Ovary (tissue), 9 donors: ENCODE data around the gene FGFR1OP2. TPM values are rescaled to one million over a fixed set of nuclear protein-coding genes. Genes with fewer than 3 reads are reported as not detected.

Experiments used
- DNase-seq, 5 donors: peaks; one replicate each; pipeline ENCODE4 v3.0.0-alpha.2; 2019 to 2020
- H3K27ac ChIP-seq, 2 donors: fragments of 200-600 bp; one replicate each; pipeline versions ENCODE4 v1.5.1 to v1.8.0; 2019 to 2022
- H3K27me3 ChIP-seq: fragments of 200-600 bp; one replicate; pipeline ENCODE4 v1.8.0; 2022
- H3K36me3 ChIP-seq: fragments of 200-600 bp; sonication (generic); one replicate; pipeline ENCODE4 v1.5.1; 2019
- H3K4me1 ChIP-seq: one replicate; pipeline ENCODE4 v1.8.1; 2013; ENCODE audit warnings: mild to moderate bottlenecking, moderate library complexity; ENCODE audit not compliant: insufficient read depth
- H3K4me3 ChIP-seq: fragments of 200-600 bp; sonication (generic); one replicate; pipeline ENCODE4 v1.5.1; 2017
- H3K9me3 ChIP-seq, 2 donors: fragments of 200-600 bp in 1 of 2; sonication (generic) in 1 of 2; one replicate each; pipeline versions ENCODE4 v1.5.1 to v1.8.1; 2013 to 2019; ENCODE audit warnings: mild to moderate bottlenecking in 1 of 2, moderate library complexity in 1 of 2
- CTCF ChIP-seq, 3 donors: fragments of 450-650 bp in 2 of 3; fragments of 200-600 bp in 1 of 3; IDR thresholded peaks; one replicate each; pipeline versions ENCODE4 v1.5.1 to v1.8.0; 2016 to 2022; ENCODE audit warnings: antibody characterized with exemption in 3 of 3, mild to moderate bottlenecking in 1 of 3
- EP300 ChIP-seq: sonication (generic); formaldehyde crosslinking; IDR thresholded peaks from one replicate; pipeline ENCODE4 v1.6.1; 2017; ENCODE audit warnings: antibody characterized with exemption
- POLR2A ChIP-seq: fragments of 450-650 bp; IDR thresholded peaks from one replicate; pipeline ENCODE4 v1.6.1; 2017; ENCODE audit warnings: antibody characterized with exemption, mild to moderate bottlenecking, moderate library complexity
- WGBS, 3 donors: extraction: QIAGEN DNeasy Blood & Tissue Kit in 1 of 3; methylation state at CpG; one replicate each; pipeline versions ENCODE4 v1.1.5 to v1.1.7; 2013 to 2017; 5-methylcytosine and 5-hydroxymethylcytosine counted together
- intact Hi-C, 4 donors: fragments of 100-400 bp; cut with DNase I; formaldehyde crosslinking; loops; one replicate each; pipeline versions ENCODE4 v1.11.0 to v1.15.1; 2022 to 2023
- polyA plus RNA-seq, 2 donors: library from polyadenylated mRNA; stranded (reverse); fragments of 200-250 nt in 1 of 2; fragments of 350-450 nt in 1 of 2; fragmentation: Illumina TruSeq in 1 of 2; extraction: RNeasy Lipid Tissue Mini Kit (QIAGEN cat#74804) in 1 of 2; gene quantifications; one replicate each; pipeline ENCODE4 v1.2.3, GENCODE V29; 2013 to 2014
- total RNA-seq, 7 donors: library from RNA; depleted of rRNA in 2 of 7; stranded (reverse); fragments of >200 nt in 2 of 7; fragmentation: NEBNext Ultra II Directional in 3 of 7; extraction: Animal tissue kit (Norgen Biotek cat#: 25700) in 3 of 7; gene quantifications; one replicate each; pipeline versions ENCODE4 v1.1.0 to v1.2.4, GENCODE V29; 2016 to 2023
- donor health status: DM: no; HTN: no; CAD: no; lungs with moderate emphysema.
- donor health status: DM: no; HTN: no; CAD: no.
- donor health status: Bipolar disorder and iron deficiency.
- donor health status: DM: yes; HTN: yes; CAD: no.
- donor health status: DM: no; HTN: no; CAD: no.
- donor health status: DM: yes; HTN: yes; CAD: no.

The FGFR1OP2 gene
- total and polyA plus RNA-seq, 9 donors = 48.7 to 150 (median 76.4) TPM

- WGBS, 3 donors = 89 to 99% (median 91%) methylated on average over 2 of the region's 2 CpGs
- H3K9me3 ChIP-seq = no peaks in the 10 kb centered on the region
- H3K4me3 ChIP-seq = no peak overlapping the region
- no peaks in the 10 kb centered on the region for H3K36me3 ChIP-seq
- no peaks in the 10 kb centered on the region for H3K27me3 ChIP-seq
- intact Hi-C loops = no loop called here
- no peaks in the 10 kb centered on the region for H3K4me1 ChIP-seq
- no peak for DNase-seq
- no peak overlapping the region for H3K27ac ChIP-seq
- TF ChIP-seq POLR2A = no peak
- TF ChIP-seq EP300 = no peak
Observed at GRCh38 chr12:26919216-26919555, 19.1 kb upstream of the FGFR1OP2 start.

DNA sequence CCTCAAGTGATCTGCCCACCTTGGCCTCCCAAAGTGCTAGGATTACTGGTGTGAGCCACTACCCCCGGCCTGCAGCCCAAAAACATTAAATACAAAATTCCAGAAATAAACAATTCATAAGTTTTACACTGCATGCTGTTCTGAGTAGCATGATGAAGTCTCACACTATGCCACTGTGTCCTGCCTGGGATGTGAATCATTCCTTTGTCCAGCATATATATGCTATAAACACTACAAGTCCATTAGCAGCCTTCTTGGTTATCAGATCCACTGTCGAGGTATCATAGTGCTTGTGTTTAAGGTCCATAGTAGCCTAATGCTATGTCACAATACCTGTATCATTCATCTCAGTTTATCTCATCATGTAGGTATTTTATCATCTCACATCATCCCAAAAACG is 16.4 kb upstream of the FGFR1OP2 start:
- Histone ChIP-seq H3K9me3 (no peaks in the 10 kb centered on the region), H3K4me1 (no peaks in the 10 kb centered on the region), H3K36me3 (no peaks in the 10 kb centered on the region), H3K27me3 (no peaks in the 10 kb centered on the region), H3K4me3 (no peak overlapping the region), H3K27ac (no peak overlapping the region)
- intact Hi-C loops = no loop called here
- no peak for DNase-seq
- 84 to 91% (median 85%) methylated on average over 3 of the region's 3 CpGs for WGBS, 3 donors
- TF ChIP-seq POLR2A (no peak), CTCF (IDR thresholded peaks at IDR 0.05) (no peak), EP300 (no peak)

DNA sequence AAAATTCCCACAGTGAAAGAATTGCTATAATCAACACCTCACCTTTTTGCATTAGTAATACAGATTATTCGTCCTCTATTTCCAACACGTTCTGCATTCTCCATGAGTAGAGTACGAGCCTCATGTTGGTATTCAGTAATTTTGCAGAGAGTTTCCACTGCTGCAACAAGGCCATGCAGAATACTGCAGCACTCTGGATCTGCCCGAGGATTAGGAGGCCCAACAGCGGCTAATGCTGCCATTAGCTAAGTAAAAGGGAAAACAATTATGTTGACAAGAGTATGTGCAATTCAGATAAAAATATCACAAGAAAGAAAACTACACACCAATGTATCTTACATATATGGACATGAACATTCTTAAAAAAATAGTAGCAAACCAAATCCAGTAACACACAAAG is 9.6 kb upstream of the FGFR1OP2 start:
- Histone ChIP-seq H3K36me3 (no peaks in the 10 kb centered on the region), H3K27ac (no peak overlapping the region), H3K9me3 (no peaks in the 10 kb centered on the region), H3K4me3 (no peak overlapping the region), H3K27me3 (no peaks in the 10 kb centered on the region), H3K4me1 (no peaks in the 10 kb centered on the region)
- intact Hi-C loops = no loop called here
- DNase-seq = no peak
- TF ChIP-seq POLR2A (no peak), EP300 (no peak), CTCF (IDR thresholded peaks at IDR 0.05) (no peak)
- 91 to 95% (median 91%) methylated on average over 5 of the region's 5 CpGs for WGBS, 3 donors

DNA sequence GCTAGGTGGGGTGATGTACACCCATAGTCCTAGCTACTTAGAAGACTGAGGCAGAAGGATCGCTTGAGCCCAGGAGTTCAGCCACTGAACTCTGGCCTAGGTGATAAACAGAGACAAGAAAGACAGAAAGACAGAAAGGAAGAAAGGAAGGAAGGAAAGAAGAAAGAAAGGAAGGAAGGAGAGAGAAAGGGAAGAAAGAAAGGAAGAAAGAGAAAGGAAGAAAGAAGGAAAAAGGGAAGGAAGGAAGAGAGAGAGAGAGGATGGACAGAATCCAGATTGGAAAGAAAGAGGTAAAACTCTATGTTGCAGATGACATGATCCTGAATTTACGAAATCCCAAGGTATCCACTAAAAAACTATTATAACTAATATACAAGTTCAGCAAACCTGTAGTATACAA is 8.7 kb upstream of the FGFR1OP2 start:
- intact Hi-C loops = no loop called here

More for the DNA sequence above, 8.7 kb upstream of the FGFR1OP2 start:
- Histone ChIP-seq H3K27me3 (no peaks in the 10 kb centered on the region), H3K4me3 (no peak overlapping the region), H3K9me3 (no peaks in the 10 kb centered on the region), H3K4me1 (no peaks in the 10 kb centered on the region), H3K27ac (no peak overlapping the region), H3K36me3 (no peaks in the 10 kb centered on the region)
- DNase-seq = no peak
- no peak for TF ChIP-seq EP300
- TF ChIP-seq CTCF (IDR thresholded peaks at IDR 0.05) = no peak
- TF ChIP-seq POLR2A = no peak
- 93 to 98% (median 98%) methylated on average over 2 of the region's 2 CpGs for WGBS, 3 donors
